OCI-LY1 (cell line): Measurements from ENCODE around the gene CUEDC1.
A peak's percentile ranks its signal among the peaks of the same experiment; 100 is the strongest.

Experiments used
- H2AFZ ChIP-seq: fragments of 200-600 bp; sonication (generic), shearing (Covaris generic); 2 replicates; pipeline ENCODE4 v1.6.0; 2014; ENCODE audit warnings: antibody characterized with exemption, mild to moderate bottlenecking, low read length
- H3F3A ChIP-seq: fragments of 200-600 bp; sonication (generic), shearing (Covaris generic); 2 replicates; pipeline ENCODE4 v1.6.0; 2014; ENCODE audit warnings: mild to moderate bottlenecking, antibody characterized with exemption, low read length, moderate library complexity; ENCODE audit not compliant: insufficient read depth
- H3K27ac ChIP-seq: fragments of 200-600 bp; sonication (generic); 2 replicates; pipeline ENCODE4 v1.5.1; 2014; ENCODE audit warnings: low read length, mixed run types, mild to moderate bottlenecking, low read depth; ENCODE audit not compliant: poor library complexity, severe bottlenecking
- H3K27me3 ChIP-seq: fragments of 200-600 bp; sonication (generic); 2 replicates; pipeline ENCODE4 v1.6.0; 2014; ENCODE audit warnings: antibody characterized with exemption, mild to moderate bottlenecking, low read length, moderate library complexity; ENCODE audit not compliant: insufficient read depth
- H3K36me3 ChIP-seq: fragments of 200-600 bp; sonication (generic); 2 replicates; pipeline ENCODE4 v1.6.1; 2014; ENCODE audit warnings: mild to moderate bottlenecking, antibody characterized with exemption, low read length, moderate library complexity, mixed read lengths; ENCODE audit not compliant: insufficient read depth
- H3K4me1 ChIP-seq: fragments of 200-600 bp; sonication (generic); 2 replicates; pipeline ENCODE4 v1.5.1; 2014; ENCODE audit warnings: mild to moderate bottlenecking, low read length, moderate library complexity; ENCODE audit not compliant: insufficient read depth, severe bottlenecking
- H3K4me2 ChIP-seq: fragments of 200-600 bp; sonication (generic), shearing (Covaris generic); 2 replicates; pipeline ENCODE4 v1.6.1; 2014; ENCODE audit warnings: low read length
- H3K4me3 ChIP-seq: fragments of 200-600 bp; sonication (generic); 2 replicates; pipeline ENCODE4 v1.5.1; 2014; ENCODE audit warnings: low read length, low read depth, mild to moderate bottlenecking, mixed read lengths; ENCODE audit not compliant: poor library complexity, severe bottlenecking
- H3K79me2 ChIP-seq: fragments of 200-600 bp; shearing (Covaris generic); 2 replicates; pipeline ENCODE4 v1.6.1; 2016; ENCODE audit warnings: mixed run types, low read length, mixed read lengths; ENCODE audit not compliant: insufficient read depth
- H3K9ac ChIP-seq: fragments of 200-600 bp; sonication (generic), shearing (Covaris generic); 2 replicates; pipeline ENCODE4 v1.6.1; 2014; ENCODE audit warnings: mild to moderate bottlenecking, low read length, mixed read lengths
- H3K9me2 ChIP-seq: fragments of 200-600 bp; sonication (generic), shearing (Covaris generic); 2 replicates; pipeline ENCODE4 v1.6.1; 2014; ENCODE audit warnings: low read depth, mild to moderate bottlenecking, low read length, mixed read lengths
- H3K9me3 ChIP-seq: fragments of 200-600 bp; shearing (Covaris generic); 2 replicates; pipeline ENCODE4 v1.6.1; 2014; ENCODE audit warnings: low read length, mixed read lengths
- H4K20me1 ChIP-seq: fragments of 200-600 bp; sonication (generic), shearing (Covaris generic); 2 replicates; pipeline ENCODE4 v1.6.0; 2016; ENCODE audit warnings: mild to moderate bottlenecking, low read length; ENCODE audit not compliant: insufficient read depth
- CTCF ChIP-seq: fragments of 200-600 bp; sonication (generic), shearing (Covaris generic); IDR thresholded peaks from 2 replicates; pipeline ENCODE4 v1.5.1; 2017; ENCODE audit warnings: mild to moderate bottlenecking, antibody characterized with exemption, low read length, moderate library complexity, mixed read lengths
- EZH2 ChIP-seq: fragments of 200-600 bp; sonication (generic), shearing (Covaris generic); IDR thresholded peaks from 2 replicates; pipeline ENCODE4 v1.8.0; 2017; ENCODE audit warnings: borderline replicate concordance, mixed run types, mild to moderate bottlenecking, antibody characterized with exemption, low read length, moderate library complexity, mixed read lengths

The CUEDC1 gene

GRCh38 chr17:57895382-57896060 lies 59.7 kb downstream of the CUEDC1 start:
- Histone ChIP-seq H3K9me3 (no peaks in the 10 kb centered on the region), H3K27ac (no peak overlapping the region), H3K4me2 (no peak overlapping the region), H2AFZ (no peak overlapping the region), H4K20me1 (no peaks in the 10 kb centered on the region), H3K79me2 (no peaks in the 10 kb centered on the region), H3K36me3 (no peaks in the 10 kb centered on the region), H3K4me3 (no peak overlapping the region), H3K4me1 (no peaks in the 10 kb centered on the region), H3K9ac (no peak overlapping the region), H3K9me2 (no peaks in the 10 kb centered on the region), H3F3A (no peaks in the 10 kb centered on the region), H3K27me3 (peaks cover 9% of the 10 kb centered on the region; the same call in 1 of the 2 replicates)
- TF ChIP-seq CTCF = no peak

DNA sequence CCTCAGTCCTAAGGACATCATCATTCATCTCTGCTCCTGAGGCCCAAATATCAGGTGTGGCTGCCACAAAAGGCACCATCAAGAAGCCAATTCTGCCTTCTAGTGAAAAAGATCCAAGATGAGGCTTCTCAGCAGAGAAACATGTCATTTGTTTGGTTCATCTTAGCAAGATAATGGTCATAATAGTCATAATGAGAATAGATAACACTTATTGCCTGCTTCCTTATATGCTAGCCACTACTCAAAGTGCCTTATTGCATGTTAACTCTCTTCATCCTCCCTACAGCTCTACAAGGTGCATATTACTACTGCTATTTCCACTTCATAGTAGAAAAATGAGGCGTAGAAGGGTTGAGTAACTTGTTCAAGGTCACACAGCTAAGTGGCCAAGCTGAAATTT lies 60.4 kb downstream of the CUEDC1 start:
- Histone ChIP-seq H2AFZ (no peak overlapping the region), H3K4me2 (no peak overlapping the region), H3K9me3 (no peaks in the 10 kb centered on the region), H3K9ac (no peak overlapping the region), H3K36me3 (no peaks in the 10 kb centered on the region), H3K4me1 (no peaks in the 10 kb centered on the region), H3K9me2 (no peaks in the 10 kb centered on the region), H4K20me1 (no peaks in the 10 kb centered on the region), H3F3A (no peaks in the 10 kb centered on the region), H3K4me3 (no peak overlapping the region), H3K27me3 (peaks cover 9% of the 10 kb centered on the region; the same call in 1 of the 2 replicates), H3K27ac (no peak overlapping the region), H3K79me2 (no peaks in the 10 kb centered on the region)
- TF ChIP-seq CTCF = no peak
- TF ChIP-seq EZH2 = no peak

DNA sequence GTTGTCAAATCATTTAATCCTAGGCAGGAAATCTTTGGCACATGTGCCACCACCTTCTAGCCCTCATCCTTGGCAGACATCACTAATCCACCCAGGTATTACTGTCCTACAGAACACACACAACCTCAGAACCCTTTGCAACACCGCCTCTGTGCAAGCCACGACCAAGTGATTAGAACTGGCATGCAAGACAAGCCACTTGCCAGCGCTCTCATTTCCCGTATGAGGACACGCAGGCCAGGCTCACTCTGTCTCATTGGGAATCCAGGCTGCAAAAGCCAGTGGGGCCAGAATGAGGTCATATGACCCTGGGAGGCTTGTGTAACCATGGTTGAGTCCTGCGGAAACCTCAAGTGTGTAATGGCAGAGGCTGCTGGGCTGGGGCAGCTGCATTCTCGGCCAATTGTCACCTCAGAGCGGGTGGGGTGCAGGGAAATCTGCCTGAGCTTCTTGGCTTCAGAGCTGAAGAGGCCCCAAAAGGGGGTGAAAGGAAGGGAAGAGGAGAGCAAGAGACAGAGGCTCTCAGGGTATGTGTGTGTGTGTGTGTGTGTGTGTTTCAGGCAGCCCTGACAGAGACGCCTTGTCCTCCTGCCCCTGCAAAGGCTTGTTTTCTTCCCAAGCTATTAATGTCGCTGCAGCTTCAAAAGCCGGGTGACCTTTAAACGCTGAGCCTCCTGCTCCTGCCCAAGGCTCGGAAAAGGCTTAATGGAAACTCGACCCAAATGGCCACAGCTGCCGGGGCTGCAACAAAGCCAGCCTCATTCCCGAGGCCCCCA lies 62.2 kb downstream of the CUEDC1 start:
- Histone ChIP-seq H3K4me3 (no peak overlapping the region), H3K9me2 (no peaks in the 10 kb centered on the region), H3K4me1 (no peaks in the 10 kb centered on the region), H3K27ac (no peak overlapping the region), H3K9ac (no peak overlapping the region), H3K79me2 (no peaks in the 10 kb centered on the region), H3K9me3 (no peaks in the 10 kb centered on the region), H4K20me1 (no peaks in the 10 kb centered on the region), H3F3A (no peaks in the 10 kb centered on the region), H2AFZ (no peak overlapping the region), H3K36me3 (no peaks in the 10 kb centered on the region), H3K27me3 (peaks cover 14% of the 10 kb centered on the region), H3K4me2 (no peak overlapping the region)
- TF ChIP-seq CTCF = peak; percentile 34; the same call in 1 of the 2 replicates
- no peak for TF ChIP-seq EZH2
